Common myeloid progenitor, CD34-positive (primary cell): ENCODE data around the gene MICAL3.

Experiments used
- CTCF ChIA-PET: fragments of 350-600 bp; sonication (Branson Sonifier 250); formaldehyde crosslinking; loops from one replicate; lab custom pipeline; 2021; ENCODE audit warnings: antibody characterized with exemption; lab: Charles Lee
- POLR2A ChIA-PET: fragments of 350-600 bp; sonication (Branson Sonifier 250); formaldehyde crosslinking; loops from one replicate; lab custom pipeline; 2021; ENCODE audit warnings: antibody characterized with exemption; lab: Charles Lee
- DNase-seq, 3 donors: peaks; one replicate each; pipeline versions ENCODE4 v3.0.0 to v3.0.0-alpha.2; 2013
- H3K27ac ChIP-seq, 2 experiments: 1 replicate in 1 of 2; 2 replicates in 1 of 2; pipeline ENCODE4 v1.7.0; 2013; ENCODE audit warnings: inconsistent platforms in 2 of 2, low read length in 2 of 2, mild to moderate bottlenecking in 2 of 2, low read depth in 1 of 2, moderate library complexity in 1 of 2; ENCODE audit not compliant: severe bottlenecking in 2 of 2, insufficient read depth in 1 of 2, poor library complexity in 1 of 2
- H3K27me3 ChIP-seq, 5 experiments: replicated peaks in 2 of 5; 1 replicate in 3 of 5; 2 replicates in 2 of 5; pipeline versions ENCODE4 v1.6.1 to v1.7.0; 2013; ENCODE audit warnings: low read length in 4 of 5, mild to moderate bottlenecking in 2 of 5, moderate library complexity in 2 of 5, inconsistent platforms in 1 of 5; ENCODE audit not compliant: insufficient read depth in 5 of 5, control insufficient read depth in 4 of 5
- H3K36me3 ChIP-seq, 4 experiments: 1 replicate in 2 of 4; 2 replicates in 2 of 4; pipeline versions ENCODE4 v1.6.1 to v1.7.0; 2013; ENCODE audit warnings: low read length in 3 of 4, control low read depth in 1 of 4, mild to moderate bottlenecking in 1 of 4; ENCODE audit not compliant: control insufficient read depth in 4 of 4, insufficient read depth in 4 of 4
- H3K4me1 ChIP-seq, 4 experiments: 1 replicate in 3 of 4; 2 replicates in 1 of 4; pipeline versions ENCODE4 v1.6.1 to v1.7.1; 2013; ENCODE audit warnings: low read length in 3 of 4, mild to moderate bottlenecking in 3 of 4, control low read depth in 1 of 4, inconsistent platforms in 1 of 4, moderate library complexity in 1 of 4; ENCODE audit not compliant: control insufficient read depth in 4 of 4, insufficient read depth in 4 of 4; ENCODE audit errors: control extremely low read depth in 1 of 4
- H3K4me3 ChIP-seq, 7 experiments: 1 replicate in 4 of 7; 2 replicates in 3 of 7; pipeline versions ENCODE4 v1.5.1 to v1.7.0; 2013; ENCODE audit warnings: mild to moderate bottlenecking in 7 of 7, low read length in 6 of 7, moderate library complexity in 6 of 7, inconsistent platforms in 2 of 7, low read depth in 2 of 7, control low read depth in 1 of 7; ENCODE audit not compliant: insufficient read depth in 4 of 7, control insufficient read depth in 1 of 7; ENCODE audit errors: extremely low read depth in 1 of 7
- H3K9me3 ChIP-seq, 5 experiments: 1 replicate in 4 of 5; 2 replicates in 1 of 5; pipeline versions ENCODE4 v1.6.1 to v1.7.1; 2013; ENCODE audit warnings: low read length in 4 of 5, mild to moderate bottlenecking in 2 of 5, inconsistent platforms in 1 of 5, low read depth in 1 of 5, moderate library complexity in 1 of 5; ENCODE audit not compliant: control insufficient read depth in 4 of 5, insufficient read depth in 2 of 5; ENCODE audit errors: control extremely low read depth in 1 of 5
- WGBS: methylation state at CpG from one replicate; pipeline ENCODE4 v1.1.5; 2013; ENCODE audit not compliant: insufficient coverage; 5-methylcytosine and 5-hydroxymethylcytosine counted together

MICAL3 gene

GRCh38 chr22:17873116-17873515, 151.2 kb downstream of the MICAL3 start:
- H3K4me1 ChIP-seq: no peaks in the 10 kb centered on the region

DNA sequence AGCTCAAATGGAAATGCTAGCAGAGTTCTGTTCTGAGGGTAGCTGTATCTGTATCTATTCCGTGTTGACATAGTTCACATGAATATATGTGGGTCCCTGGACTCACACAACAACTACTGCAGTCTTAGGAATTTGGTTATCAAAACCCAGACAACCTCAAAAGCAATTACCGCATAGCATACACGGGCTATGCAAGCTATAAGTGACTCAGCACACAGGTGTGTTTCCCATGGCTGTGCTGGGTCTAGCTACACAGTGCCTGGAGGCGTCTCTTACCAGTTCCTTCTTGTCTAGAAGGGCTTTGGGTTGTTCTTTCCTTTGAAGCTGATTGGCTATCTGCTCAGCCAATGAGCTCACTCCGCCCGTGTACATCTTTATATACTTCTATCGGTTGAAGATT, 151.9 kb downstream of the MICAL3 start:
- H3K27me3 ChIP-seq: no peaks in the 10 kb centered on the region
- ChIA-PET POLR2A (interaction anchor here (0.6 kb wide), 1 partner anchor 107 kb away, joined by 3 read pairs; no protein-coding TSS in a partner anchor), CTCF (no interaction called here)
- DNase-seq: no peak
- no peak overlapping the region for H3K4me3 ChIP-seq
- no peaks in the 10 kb centered on the region for H3K9me3 ChIP-seq
- H3K27ac ChIP-seq: no peak overlapping the region
- WGBS: 90% methylated on average over 5 of the region's 7 CpGs
- H3K4me1 ChIP-seq: peaks cover 0 to 3% (median 1%) of the 10 kb centered on the region in 4 experiments
- peaks cover 0 to 62% (median 42%) of the 10 kb centered on the region in 4 experiments for H3K36me3 ChIP-seq

More at GRCh38 chr22:17873116-17873515, 151.2 kb downstream of the MICAL3 start:
- CTCF ChIA-PET: no interaction called here
- peaks cover 0 to 62% (median 42%) of the 10 kb centered on the region in 4 experiments for H3K36me3 ChIP-seq
- no peaks in the 10 kb centered on the region for H3K27me3 ChIP-seq
- no peak overlapping the region for H3K4me3 ChIP-seq
- no peak overlapping the region for H3K27ac ChIP-seq
- no peak for DNase-seq
- H3K9me3 ChIP-seq: no peaks in the 10 kb centered on the region
- WGBS: 94% methylated on average over 13 of the region's 14 CpGs
- POLR2A ChIA-PET: no interaction called here

GRCh38 chr22:17871726-17872458, 152.5 kb downstream of the MICAL3 start:
- no peaks in the 10 kb centered on the region for H3K9me3 ChIP-seq
- 97% methylated on average over 30 of the region's 32 CpGs for WGBS
- H3K4me1 ChIP-seq: peaks cover 0 to 9% (median 6%) of the 10 kb centered on the region in 4 experiments
- ChIA-PET CTCF (no interaction called here), POLR2A (interaction anchor here (0.6 kb wide), 1 partner anchor 107 kb away, joined by 3 read pairs; no protein-coding TSS in a partner anchor)
- no peaks in the 10 kb centered on the region for H3K27me3 ChIP-seq
- H3K4me3 ChIP-seq: no peak overlapping the region
- H3K36me3 ChIP-seq: peaks cover 0 to 62% (median 42%) of the 10 kb centered on the region in 4 experiments
- DNase-seq: no peak
- H3K27ac ChIP-seq: no peak overlapping the region

DNA sequence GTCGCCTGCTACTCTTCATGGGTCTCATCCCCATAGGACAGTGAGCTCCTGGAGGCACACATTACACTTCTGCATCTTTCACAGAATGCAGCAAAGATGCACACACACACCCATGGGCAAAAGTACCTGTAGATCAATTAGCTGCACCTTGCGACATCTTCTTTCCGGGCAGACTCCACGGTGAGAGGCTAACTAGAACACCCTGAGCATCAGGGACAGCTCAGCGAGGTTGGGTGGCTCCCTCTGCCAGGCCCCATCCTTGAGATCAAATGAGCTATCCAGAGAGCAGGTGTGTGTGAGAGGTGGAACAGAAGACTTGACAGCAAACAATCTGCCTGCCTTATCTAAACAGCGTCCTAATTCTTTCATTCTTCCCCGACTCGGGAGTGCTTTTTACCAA, 154.0 kb downstream of the MICAL3 start:
- Histone ChIP-seq H3K27ac (no peak overlapping the region), H3K36me3 (peaks cover 0 to 67% (median 43%) of the 10 kb centered on the region in 4 experiments), H3K27me3 (no peaks in the 10 kb centered on the region), H3K9me3 (no peaks in the 10 kb centered on the region), H3K4me3 (no peak overlapping the region), H3K4me1 (peaks cover 0 to 9% (median 6%) of the 10 kb centered on the region in 4 experiments)
- ChIA-PET POLR2A (no interaction called here), CTCF (no interaction called here)
- WGBS: 96% methylated on average over 8 of the region's 8 CpGs
- DNase-seq: no peak

GRCh38 chr22:17869285-17870096, 154.9 kb downstream of the MICAL3 start:
- Histone ChIP-seq H3K27me3 (no peaks in the 10 kb centered on the region), H3K27ac (no peak overlapping the region), H3K4me3 (no peak overlapping the region), H3K36me3 (peaks cover 0 to 67% (median 44%) of the 10 kb centered on the region in 4 experiments), H3K9me3 (no peaks in the 10 kb centered on the region), H3K4me1 (peaks cover 0 to 9% (median 6%) of the 10 kb centered on the region in 4 experiments)
- WGBS: 86% methylated on average over 6 of the region's 9 CpGs
- POLR2A ChIA-PET: no interaction called here
- CTCF ChIA-PET: no interaction called here
- DNase-seq: no peak

DNA sequence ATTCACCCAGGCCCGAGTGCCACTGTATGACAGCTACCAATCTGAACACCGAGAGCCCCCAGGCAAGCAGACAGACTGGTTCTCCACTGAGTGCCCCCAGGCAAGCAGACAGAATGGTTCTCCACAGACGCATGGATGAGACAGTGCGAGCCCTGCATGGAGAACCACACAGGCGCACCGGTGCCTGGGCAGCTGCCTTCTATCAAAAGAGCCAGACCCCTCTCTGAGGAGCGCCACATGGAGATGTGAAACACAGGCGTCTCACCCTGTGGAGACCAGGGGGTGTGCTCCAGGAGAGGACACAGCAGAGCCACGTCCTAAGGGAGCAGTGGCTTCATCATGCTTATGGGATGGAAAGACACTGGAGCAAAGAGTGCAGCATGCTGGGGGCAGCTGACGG, 155.6 kb downstream of the MICAL3 start:
- Histone ChIP-seq H3K4me3 (no peak overlapping the region), H3K27me3 (no peaks in the 10 kb centered on the region), H3K9me3 (no peaks in the 10 kb centered on the region), H3K27ac (no peak overlapping the region), H3K4me1 (peaks cover 0 to 9% (median 6%) of the 10 kb centered on the region in 4 experiments), H3K36me3 (peaks cover 0 to 66% (median 47%) of the 10 kb centered on the region in 4 experiments)
- DNase-seq: no peak
- CTCF ChIA-PET: interaction anchor here (0.6 to 0.7 kb wide), 2 partner anchors 757 to 1329 kb away, joined by 3 to 4 read pairs; no protein-coding TSS in a partner anchor
- WGBS: 99% methylated on average over 10 of the region's 10 CpGs
- POLR2A ChIA-PET: no interaction called here
